Measurements from ENCODE around the gene KLHL42. TPM values are rescaled to one million over a fixed set of nuclear protein-coding genes. Genes with fewer than 3 reads are reported as not detected.

The KLHL42 gene
- total and polyA plus RNA-seq, 9 of the 15 experiments (the other 6 are each of a cell fraction or from before 2014, with no cell fraction given), result 1.5 to 11.8 (median 9.6) TPM

DNA sequence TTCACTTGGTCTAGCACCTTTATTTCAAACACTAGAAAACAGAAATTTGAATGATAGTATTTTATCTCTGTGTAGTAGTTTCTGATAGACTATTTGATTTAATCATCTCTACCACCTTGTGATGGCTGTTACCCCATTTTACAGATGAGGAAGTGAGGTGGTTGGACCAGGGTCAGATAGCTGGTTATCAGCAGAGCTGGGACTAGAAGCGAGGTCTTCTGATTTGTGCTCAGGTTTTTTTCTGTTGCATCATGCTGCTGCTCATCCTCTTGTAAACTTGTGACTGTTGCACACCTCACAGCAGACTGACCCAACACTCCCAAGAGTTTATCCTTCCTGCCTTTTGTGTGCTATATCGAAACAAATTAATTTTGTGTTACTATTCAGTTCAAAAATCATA, 10.1 kb downstream of the KLHL42 start:
- ChIA-PET CTCF (ENCODE audit: low intra/inter-chr PET ratio) (no interaction called here), POLR2A (interaction anchor here (0.9 kb wide), 1 partner anchor 10 kb away, joined by 3 read pairs; the partner anchor contains the start of genes KLHL42 and MANSC4)
- FAIRE-seq, result no peak
- H3K36me3 ChIP-seq (ENCODE audit: control insufficient read depth, insufficient read depth, low read length), result peaks cover 39% of the 10 kb centered on the region; the same call in 2 of the 3 replicates
- no peak overlapping the region for H3K27ac ChIP-seq (ENCODE audit: extremely low read depth, low read depth, low read length)
- H3K4me1 ChIP-seq (replicated peaks in 1 of 2; ENCODE audit: control insufficient read depth in 2 of 2, insufficient read depth in 2 of 2, low read length in 2 of 2), result peaks cover 0 to 6% of the 10 kb centered on the region in 2 experiments; a peak in 2 of 5 replicates
- no TSS peak for BruUV-seq (replicated peaks)
- no peak overlapping the region for H3K9ac ChIP-seq (ENCODE audit: insufficient read depth in 1 of 2, low read depth in 2 of 2, low read length in 2 of 2)
- ATAC-seq, result peak; percentile 79
- H4K20me1 ChIP-seq (replicated peaks; ENCODE audit: control insufficient read depth, insufficient read depth, low read length), result no peaks in the 10 kb centered on the region
- WGBS (ENCODE audit: insufficient coverage, low coverage, missing lambda C conversion rate), result 36% methylated on average over 2 of the region's 2 CpGs
- H2AFZ ChIP-seq (ENCODE audit: low read depth, low read length), result no peak overlapping the region
- intact Hi-C loops (cut with micrococcal nuclease), result no loop called here
- peak in 1 of 4 experiments; percentile 39 for DNase-seq (ENCODE audit: extremely low read depth in 1 of 4, low spot score in 3 of 4)
- no peaks in the 10 kb centered on the region for H3K27me3 ChIP-seq (ENCODE audit: control insufficient read depth in 2 of 2, insufficient read depth in 2 of 2, low read length in 2 of 2)
- H3K4me3 ChIP-seq, result no peak overlapping the region
- no peaks in the 10 kb centered on the region for H3K9me1 ChIP-seq (ENCODE audit: control insufficient read depth, insufficient read depth, low read length)
- H3K79me2 ChIP-seq (ENCODE audit: control insufficient read depth, insufficient read depth, low read length), result no peaks in the 10 kb centered on the region
- in situ Hi-C loops (cut with MboI), result no loop called here
- no peak overlapping the region for H3K4me2 ChIP-seq (ENCODE audit: insufficient read depth, low read length)
- no peaks in the 10 kb centered on the region for H3K9me3 ChIP-seq (replicated peaks; ENCODE audit: control insufficient read depth, insufficient read depth, low read depth, low read length)
- TF ChIP-seq, protein P1, sequence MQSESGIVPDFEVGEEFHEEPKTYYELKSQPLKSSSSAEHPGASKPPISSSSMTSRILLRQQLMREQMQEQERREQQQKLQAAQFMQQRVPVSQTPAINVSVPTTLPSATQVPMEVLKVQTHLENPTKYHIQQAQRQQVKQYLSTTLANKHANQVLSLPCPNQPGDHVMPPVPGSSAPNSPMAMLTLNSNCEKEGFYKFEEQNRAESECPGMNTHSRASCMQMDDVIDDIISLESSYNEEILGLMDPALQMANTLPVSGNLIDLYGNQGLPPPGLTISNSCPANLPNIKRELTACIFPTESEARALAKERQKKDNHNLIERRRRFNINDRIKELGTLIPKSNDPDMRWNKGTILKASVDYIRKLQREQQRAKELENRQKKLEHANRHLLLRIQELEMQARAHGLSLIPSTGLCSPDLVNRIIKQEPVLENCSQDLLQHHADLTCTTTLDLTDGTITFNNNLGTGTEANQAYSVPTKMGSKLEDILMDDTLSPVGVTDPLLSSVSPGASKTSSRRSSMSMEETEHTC (IDR thresholded peaks at IDR 0.05), result no peak
- TF ChIP-seq EP400 (IDR thresholded peaks at IDR 0.05) (peak; percentile 28; the same call in 1 of the 2 replicates), L3MBTL2 (IDR thresholded peaks at IDR 0.05) (peak; percentile 18; the same call in 1 of the 2 replicates), GATAD2B (IDR thresholded peaks at IDR 0.05; ENCODE audit: borderline replicate concordance) (no peak), IFI16 (CRISPR knock-in tag; IDR thresholded peaks at IDR 0.05) (no peak), MYC (IDR thresholded peaks at IDR 0.05; ENCODE audit: low read depth, low read length) (peak; percentile 54; the same call in 1 of the 2 replicates), MYC (CRISPR knock-in tag; IDR thresholded peaks at IDR 0.05; ENCODE audit: borderline replicate concordance, low read depth) (no peak), MYNN (IDR thresholded peaks at IDR 0.05) (no peak), MYNN (CRISPR knock-in tag; IDR thresholded peaks at IDR 0.05) (no peak), ZC3H11A (IDR thresholded peaks at IDR 0.05; ENCODE audit: low read depth, low read length) (no peak), ETV1 (tag; conservative IDR thresholded peaks at IDR 0.05; ENCODE audit: low read depth) (0 out of 2 replicates have a peak, but pooled peaks have one; percentile 14), TCF3 (CRISPR knock-in tag; IDR thresholded peaks at IDR 0.05) (peak; percentile 53), ZNF644 (tag; IDR thresholded peaks at IDR 0.05; ENCODE audit: low read depth) (no peak), DIDO1 (tag; IDR thresholded peaks at IDR 0.05; ENCODE audit: low read depth) (no peak), HDAC2 (IDR thresholded peaks at IDR 0.05) (peak; percentile 80; the same call in 1 of the 2 replicates), CBFA2T2 (conservative IDR thresholded peaks at IDR 0.05) (peak; percentile 28; the same call in 1 of the 2 replicates), JUND (IDR thresholded peaks at IDR 0.05; ENCODE audit: borderline replicate concordance, low read depth, low read length) (peak; percentile 56; the same call in 1 of the 2 replicates), JUND (tag; IDR thresholded peaks at IDR 0.05; ENCODE audit: borderline replicate concordance, low read depth, low read length) (no peak), E2F3 (CRISPR knock-in tag; IDR thresholded peaks at IDR 0.05) (no peak), CTBP1 (IDR thresholded peaks at IDR 0.05; ENCODE audit: borderline replicate concordance) (peak; percentile 69; the same call in 1 of the 2 replicates), RCOR1 (IDR thresholded peaks at IDR 0.05; ENCODE audit: borderline replicate concordance in 1 of 2, low read depth in 2 of 2, low read length in 2 of 2) (peak in 1 of 2 experiments; percentile 96; a peak in 2 of 4 replicates), ESRRA (IDR thresholded peaks at IDR 0.05; ENCODE audit: borderline replicate concordance, low read depth) (peak; percentile 91), FOSL1 (tag; conservative IDR thresholded peaks at IDR 0.05) (0 out of 2 replicates have a peak, but pooled peaks have one; percentile 25)
- TF ChIP-seq, protein P2, sequence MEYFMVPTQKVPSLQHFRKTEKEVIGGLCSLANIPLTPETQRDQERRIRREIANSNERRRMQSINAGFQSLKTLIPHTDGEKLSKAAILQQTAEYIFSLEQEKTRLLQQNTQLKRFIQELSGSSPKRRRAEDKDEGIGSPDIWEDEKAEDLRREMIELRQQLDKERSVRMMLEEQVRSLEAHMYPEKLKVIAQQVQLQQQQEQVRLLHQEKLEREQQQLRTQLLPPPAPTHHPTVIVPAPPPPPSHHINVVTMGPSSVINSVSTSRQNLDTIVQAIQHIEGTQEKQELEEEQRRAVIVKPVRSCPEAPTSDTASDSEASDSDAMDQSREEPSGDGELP (CRISPR knock-in tag; IDR thresholded peaks at IDR 0.05; ENCODE audit: borderline replicate concordance), result no peak

Measured in K562 (cell line).